SW480 (cell line): ENCODE data around the gene CCDC85C.

ENCODE experiments used
- DNase-seq: peaks from one replicate; pipeline ENCODE4 v3.0.0-alpha.2; 2016; ENCODE audit warnings: low spot score

The CCDC85C gene

GRCh38 chr14:99628887-99629618 lies 25.0 kb upstream of the CCDC85C start:
- DNase-seq, result peak; percentile 79

- no peak for DNase-seq
Measured at GRCh38 chr14:99627510-99628381, 23.7 kb upstream of the CCDC85C start.

- DNase-seq, result no peak
Measured at GRCh38 chr14:99627100-99627499, 23.1 kb upstream of the CCDC85C start.

- peak; percentile 55 for DNase-seq
Measured at GRCh38 chr14:99626041-99626648, 22.1 kb upstream of the CCDC85C start.

- no peak for DNase-seq
Measured at GRCh38 chr14:99625476-99625875, 21.5 kb upstream of the CCDC85C start.

GRCh38 chr14:99624971-99625370 lies 21.0 kb upstream of the CCDC85C start:
- DNase-seq, result peak; percentile 76

GRCh38 chr14:99624024-99624423 lies 20.0 kb upstream of the CCDC85C start:
- no peak for DNase-seq

GRCh38 chr14:99621948-99622347 lies 17.9 kb upstream of the CCDC85C start:
- DNase-seq, result no peak

- DNase-seq, result no peak
Measured at GRCh38 chr14:99619835-99620834, 16.1 kb upstream of the CCDC85C start.

- no peak for DNase-seq
Measured at GRCh38 chr14:99616832-99617800, 13.1 kb upstream of the CCDC85C start.

GRCh38 chr14:99615497-99616157 lies 11.6 kb upstream of the CCDC85C start:
- DNase-seq, result no peak

GRCh38 chr14:99612738-99613330 lies 8.8 kb upstream of the CCDC85C start:
- DNase-seq, result no peak

GRCh38 chr14:99612071-99612737 lies 8.2 kb upstream of the CCDC85C start:
- no peak for DNase-seq

GRCh38 chr14:99611646-99612045 lies 7.6 kb upstream of the CCDC85C start:
- no peak for DNase-seq

- no peak for DNase-seq
Measured at GRCh38 chr14:99609245-99610170, 5.5 kb upstream of the CCDC85C start.

- DNase-seq, result no peak
Measured at GRCh38 chr14:99608591-99608990, 4.6 kb upstream of the CCDC85C start.

GRCh38 chr14:99606359-99606758 lies 2.4 kb upstream of the CCDC85C start:
- DNase-seq, result no peak
